NB4 (cell line): ENCODE results near the gene RARB.

Experiments used
- MYC ChIP-seq: IDR thresholded peaks from 2 replicates; pipeline ENCODE4 v1.6.1; 2011; ENCODE audit warnings: low read depth, low read length
- POLR2A ChIP-seq: IDR thresholded peaks from 2 replicates; pipeline ENCODE4 v1.6.1; 2011; ENCODE audit warnings: mild to moderate bottlenecking; ENCODE audit not compliant: insufficient read length; ENCODE audit errors: extremely low read depth
- TF ChIP-seq, protein P1 (sequence below): IDR thresholded peaks from one replicate; pipeline ENCODE4 v1.5.1; 2012; ENCODE audit warnings: low read depth, low read length
- TF ChIP-seq, protein P2 (sequence below): IDR thresholded peaks from 2 replicates; pipeline ENCODE4 v1.6.1; 2011; ENCODE audit warnings: low read depth, low read length

GRCh38 chr3:25515171-25515570, 87.1 kb downstream of the RARB start:
- TF ChIP-seq, protein P1, sequence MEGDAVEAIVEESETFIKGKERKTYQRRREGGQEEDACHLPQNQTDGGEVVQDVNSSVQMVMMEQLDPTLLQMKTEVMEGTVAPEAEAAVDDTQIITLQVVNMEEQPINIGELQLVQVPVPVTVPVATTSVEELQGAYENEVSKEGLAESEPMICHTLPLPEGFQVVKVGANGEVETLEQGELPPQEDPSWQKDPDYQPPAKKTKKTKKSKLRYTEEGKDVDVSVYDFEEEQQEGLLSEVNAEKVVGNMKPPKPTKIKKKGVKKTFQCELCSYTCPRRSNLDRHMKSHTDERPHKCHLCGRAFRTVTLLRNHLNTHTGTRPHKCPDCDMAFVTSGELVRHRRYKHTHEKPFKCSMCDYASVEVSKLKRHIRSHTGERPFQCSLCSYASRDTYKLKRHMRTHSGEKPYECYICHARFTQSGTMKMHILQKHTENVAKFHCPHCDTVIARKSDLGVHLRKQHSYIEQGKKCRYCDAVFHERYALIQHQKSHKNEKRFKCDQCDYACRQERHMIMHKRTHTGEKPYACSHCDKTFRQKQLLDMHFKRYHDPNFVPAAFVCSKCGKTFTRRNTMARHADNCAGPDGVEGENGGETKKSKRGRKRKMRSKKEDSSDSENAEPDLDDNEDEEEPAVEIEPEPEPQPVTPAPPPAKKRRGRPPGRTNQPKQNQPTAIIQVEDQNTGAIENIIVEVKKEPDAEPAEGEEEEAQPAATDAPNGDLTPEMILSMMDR, result no peak
- TF ChIP-seq, protein P2, sequence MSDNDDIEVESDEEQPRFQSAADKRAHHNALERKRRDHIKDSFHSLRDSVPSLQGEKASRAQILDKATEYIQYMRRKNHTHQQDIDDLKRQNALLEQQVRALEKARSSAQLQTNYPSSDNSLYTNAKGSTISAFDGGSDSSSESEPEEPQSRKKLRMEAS, result no peak
- no peak for TF ChIP-seq POLR2A
- no peak for TF ChIP-seq MYC
